Heart left ventricle (tissue), 16 donors: ENCODE measurements around the gene PAQR5. TPM values are rescaled to one million over a fixed set of nuclear protein-coding genes. Genes with fewer than 3 reads are reported as not detected.

Source experiments
- ATAC-seq, 4 donors: fragments of 200-7000 bp; cut with Tn5 transposase; one replicate each; pipeline ENCODE4 v1.9.1; 2020 to 2022; ENCODE audit warnings: moderate library complexity in 4 of 4, mild to moderate bottlenecking in 3 of 4, moderate number of reproducible peaks in 1 of 4
- DNase-seq, 5 donors: peaks; one replicate each; pipeline ENCODE4 v3.0.0-alpha.2; 2020
- H3K27ac ChIP-seq, 12 donors: fragments of 200-600 bp; sonication (generic) in 4 of 12; one replicate each; pipeline versions ENCODE4 v1.5.0 to v1.8.0; 2016 to 2022; ENCODE audit warnings: mild to moderate bottlenecking in 2 of 12
- H3K27me3 ChIP-seq, 9 donors: fragments of 200-600 bp; sonication (generic) in 2 of 9; one replicate each; pipeline versions ENCODE4 v1.5.1 to v1.8.0; 2016 to 2022; ENCODE audit warnings: mild to moderate bottlenecking in 3 of 9
- H3K36me3 ChIP-seq, 9 donors: fragments of 200-600 bp; sonication (generic) in 2 of 9; one replicate each; pipeline versions ENCODE4 v1.5.0 to v1.8.0; 2018 to 2022; ENCODE audit warnings: mild to moderate bottlenecking in 2 of 9
- H3K4me1 ChIP-seq, 12 donors: fragments of 200-600 bp; sonication (generic) in 4 of 12; one replicate each; pipeline versions ENCODE4 v1.5.0 to v1.8.0; 2016 to 2022; ENCODE audit warnings: mild to moderate bottlenecking in 3 of 12
- H3K4me3 ChIP-seq, 12 donors: fragments of 200-600 bp; sonication (generic) in 4 of 12; one replicate each; pipeline versions ENCODE4 v1.5.0 to v1.8.0; 2017 to 2022; ENCODE audit warnings: mild to moderate bottlenecking in 9 of 12, moderate library complexity in 4 of 12
- H3K9me3 ChIP-seq, 12 donors: fragments of 200-600 bp; sonication (generic) in 4 of 12; one replicate each; pipeline versions ENCODE4 v1.5.0 to v1.8.0; 2016 to 2022; ENCODE audit warnings: mild to moderate bottlenecking in 1 of 12
- POLR2A ChIP-seq, 2 donors: fragments of 450-650 bp; IDR thresholded peaks; one replicate each; pipeline ENCODE4 v1.6.1; 2017; ENCODE audit warnings: antibody characterized with exemption in 2 of 2, mild to moderate bottlenecking in 2 of 2, moderate library complexity in 2 of 2
- WGBS, 4 donors: extraction: QIAGEN DNeasy Blood & Tissue Kit in 2 of 4; methylation state at CpG; one replicate each; pipeline versions ENCODE4 v1.1.5 to v1.1.7; 2013 to 2018; 5-methylcytosine and 5-hydroxymethylcytosine counted together
- intact Hi-C, 10 donors: fragments of 100-400 bp; cut with DNase I; formaldehyde crosslinking; loops; one replicate each; pipeline versions ENCODE4 v1.11.1 to v1.14.2; 2022
- polyA plus RNA-seq, 2 donors: library from polyadenylated mRNA; stranded (reverse); fragments of 200-250 nt; gene quantifications; one replicate each; pipeline ENCODE4 v1.2.3, GENCODE V29; 2013
- total RNA-seq, 9 donors: library from RNA; depleted of rRNA in 2 of 9; stranded (reverse); fragments of >200 nt in 2 of 9; fragmentation: NEBNext Ultra II Directional in 3 of 9; extraction: Animal tissue kit (Norgen Biotek cat#: 25700) in 3 of 9; gene quantifications; one replicate each; pipeline versions ENCODE4 v1.1.0 to v1.2.4, GENCODE V29; 2016 to 2023
- TF ChIP-seq, protein P1 (sequence below), 12 donors: fragments of 200-600 bp; sonication (generic) in 4 of 12; IDR thresholded peaks; one replicate each; pipeline versions ENCODE4 v1.5.0 to v1.8.0; 2018 to 2022; ENCODE audit warnings: antibody characterized with exemption in 12 of 12, mild to moderate bottlenecking in 5 of 12
- donor health status: ischemic (EF 13 %, LVEDD 7.1; RV severe dilation, severe dysfunction).
- donor health status: healthy with polysubstance abuse.
- donor health status: DM: no; HTN: yes; CAD: no.
- donor health status: DM: no; HTN: no; CAD: no.
- donor health status: ischemic (EF 25% LVEDD 6.9; RV normal size, moderate dysfunction).
- donor health status: ischemic (EF 25% LVEDD 5.7; RV mildly dilated, moderate dysfunction).
- donor health status: healthy.
- donor health status: DM: yes; HTN: yes; CAD: no.
- donor health status: ischemic (EF 35%, LVEDD 5.7; RV mildly dilated, moderate dysfunction).
- donor health status: nonischemic (EF 11% LVEDD 7.7; RV severe dilation, severe dysfunction).
- donor health status: DM: yes; HTN: yes; CAD: no.
- donor health status: PGD.
- donor health status: ischemic (EF 29% LVEDD 5.4; RV normal size, mild dysfunction).
- donor health status: nonischemic (EF 23%, LVEDD 6.1; RV moderate dilation, normal function).

PAQR5 gene
- total and polyA plus RNA-seq, 11 donors, result 0.27 to 1.6 (median 1.1) TPM

DNA sequence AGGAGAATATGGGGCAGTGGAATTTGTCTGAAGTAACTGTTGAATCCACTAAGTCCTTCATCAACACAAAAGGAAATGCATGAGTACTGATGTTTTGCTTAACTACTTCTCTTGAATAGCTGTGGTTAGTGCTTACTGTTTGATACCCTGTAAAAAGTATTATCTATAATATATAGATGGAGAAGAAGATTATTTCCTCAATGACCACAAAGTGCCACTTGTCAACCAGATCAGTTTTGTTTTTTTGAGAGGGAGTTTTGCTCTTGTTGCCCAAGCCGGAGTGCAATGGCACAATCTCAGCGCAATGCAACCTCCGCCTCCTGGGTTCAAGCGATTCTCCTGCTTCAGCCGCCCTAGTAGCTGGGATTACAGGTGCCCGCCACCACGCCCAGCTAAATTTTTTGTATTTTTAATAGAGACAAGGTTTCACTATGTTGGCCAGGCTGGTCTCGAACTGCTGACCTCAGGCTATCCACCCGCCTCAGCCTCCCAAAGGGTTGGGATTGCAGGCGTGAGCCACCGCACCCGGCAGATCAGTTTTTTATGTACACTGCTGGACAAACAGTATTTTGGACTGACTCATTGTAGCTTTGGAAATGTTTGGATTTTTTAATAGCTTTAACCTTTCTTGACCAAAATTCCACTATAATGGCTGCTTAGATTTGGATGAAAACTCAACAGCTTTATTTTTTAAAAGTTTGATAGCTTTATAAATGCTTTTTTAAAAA is 152.4 kb downstream of the PAQR5 start:
- intact Hi-C loops, result loop anchor here in 2 of 10 donors (5.0 kb wide), 1 partner anchor 39 kb away; the partner anchor contains the start of gene KIF23 (in 2 of the 2)
- H3K4me3 ChIP-seq, result no peak overlapping the region
- H3K36me3 ChIP-seq, result peaks cover 0 to 29% (median 19%) of the 10 kb centered on the region in 9 donors
- no peaks in the 10 kb centered on the region for H3K27me3 ChIP-seq
- no peak for TF ChIP-seq POLR2A (IDR thresholded peaks at IDR 0.05)
- TF ChIP-seq, protein P1, sequence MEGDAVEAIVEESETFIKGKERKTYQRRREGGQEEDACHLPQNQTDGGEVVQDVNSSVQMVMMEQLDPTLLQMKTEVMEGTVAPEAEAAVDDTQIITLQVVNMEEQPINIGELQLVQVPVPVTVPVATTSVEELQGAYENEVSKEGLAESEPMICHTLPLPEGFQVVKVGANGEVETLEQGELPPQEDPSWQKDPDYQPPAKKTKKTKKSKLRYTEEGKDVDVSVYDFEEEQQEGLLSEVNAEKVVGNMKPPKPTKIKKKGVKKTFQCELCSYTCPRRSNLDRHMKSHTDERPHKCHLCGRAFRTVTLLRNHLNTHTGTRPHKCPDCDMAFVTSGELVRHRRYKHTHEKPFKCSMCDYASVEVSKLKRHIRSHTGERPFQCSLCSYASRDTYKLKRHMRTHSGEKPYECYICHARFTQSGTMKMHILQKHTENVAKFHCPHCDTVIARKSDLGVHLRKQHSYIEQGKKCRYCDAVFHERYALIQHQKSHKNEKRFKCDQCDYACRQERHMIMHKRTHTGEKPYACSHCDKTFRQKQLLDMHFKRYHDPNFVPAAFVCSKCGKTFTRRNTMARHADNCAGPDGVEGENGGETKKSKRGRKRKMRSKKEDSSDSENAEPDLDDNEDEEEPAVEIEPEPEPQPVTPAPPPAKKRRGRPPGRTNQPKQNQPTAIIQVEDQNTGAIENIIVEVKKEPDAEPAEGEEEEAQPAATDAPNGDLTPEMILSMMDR (IDR thresholded peaks at IDR 0.05), result no peak
- H3K4me1 ChIP-seq, result peaks cover 5 to 40% (median 27%) of the 10 kb centered on the region in 12 donors
- no peak for ATAC-seq
- H3K27ac ChIP-seq, result peak overlapping the region in 2 of 12 donors; percentile 95 to 96
- no peak for DNase-seq
- no peaks in the 10 kb centered on the region for H3K9me3 ChIP-seq
- 96 to 98% (median 97%) methylated on average over 12 of the region's 12 CpGs for WGBS, 4 donors

DNA sequence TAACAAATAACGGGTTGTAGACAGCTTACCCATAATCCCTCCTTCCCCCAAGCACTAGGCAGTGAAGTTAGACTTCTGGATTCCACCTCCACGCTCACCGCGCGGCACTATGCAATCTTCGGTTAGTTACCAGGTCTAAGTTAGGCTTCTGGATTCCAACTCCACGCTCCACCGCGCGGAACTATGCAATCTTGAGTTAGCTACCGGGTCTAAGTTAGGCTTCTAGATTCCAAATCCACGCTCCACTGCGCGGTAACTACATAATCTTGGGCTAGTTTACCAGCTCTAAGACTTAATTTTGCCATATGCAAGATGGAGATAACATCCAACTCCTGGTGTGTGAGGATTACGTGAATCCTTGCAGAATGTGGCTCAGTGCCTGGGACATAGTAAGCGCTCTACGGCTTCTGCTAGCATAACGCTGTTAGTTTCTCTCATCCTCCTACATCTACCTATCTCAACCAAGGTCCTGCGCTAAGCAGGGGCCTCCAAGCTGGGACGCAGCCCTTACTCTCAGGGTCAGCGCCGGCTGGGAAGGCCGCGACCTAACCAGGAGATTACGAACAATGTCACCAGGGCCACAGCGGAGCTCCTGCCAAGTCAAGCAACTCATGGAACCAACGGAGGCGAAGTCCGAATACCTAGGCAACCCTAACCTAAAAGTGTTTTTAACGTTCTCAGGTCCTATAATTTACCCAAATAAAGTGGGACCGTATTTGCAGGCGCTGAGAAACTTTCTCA is 153.4 kb downstream of the PAQR5 start:
- WGBS, 4 donors, result 12 to 27% (median 22%) methylated on average over 32 of the region's 32 CpGs
- intact Hi-C loops, result loop anchor here in 2 of 10 donors (5.0 kb wide), 1 partner anchor 40 kb away; the partner anchor contains the start of gene KIF23 (in 2 of the 2)
- DNase-seq, result peak in 2 of 5 donors; percentile 25 to 43

DNA sequence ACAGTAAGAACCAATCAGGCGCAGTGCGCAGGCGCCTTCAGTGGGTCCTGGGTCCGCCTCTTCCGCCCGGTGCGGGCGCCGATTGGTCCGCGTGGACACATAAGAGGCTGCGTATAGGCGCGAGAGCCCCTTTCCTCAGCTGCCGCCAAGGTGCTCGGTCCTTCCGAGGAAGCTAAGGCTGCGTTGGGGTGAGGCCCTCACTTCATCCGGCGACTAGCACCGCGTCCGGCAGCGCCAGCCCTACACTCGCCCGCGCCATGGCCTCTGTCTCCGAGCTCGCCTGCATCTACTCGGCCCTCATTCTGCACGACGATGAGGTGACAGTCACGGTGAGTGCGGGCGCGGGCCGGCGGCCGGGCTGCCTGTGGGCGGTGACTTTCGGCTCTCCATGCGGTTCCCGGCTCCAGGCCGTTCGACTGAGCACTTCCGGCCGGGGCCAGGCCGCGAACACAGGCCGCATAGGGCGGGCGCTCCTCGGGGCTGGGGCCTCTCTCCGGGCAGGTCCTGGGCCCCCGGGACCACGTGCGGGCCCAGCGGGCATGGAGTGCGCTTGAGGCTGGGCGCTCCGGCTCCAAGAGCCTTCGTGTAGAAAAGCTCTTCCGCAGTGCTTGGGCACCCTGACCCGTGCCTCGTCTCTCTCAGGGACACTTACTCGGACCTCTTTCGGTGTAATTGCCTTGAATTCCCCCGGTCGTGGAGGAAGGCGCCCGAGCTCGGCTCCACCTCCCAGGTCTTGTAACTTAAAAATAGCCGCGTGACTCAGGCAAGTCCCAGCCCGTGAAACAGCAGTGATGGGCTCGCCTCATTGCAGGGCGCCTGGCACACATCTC is 154.2 kb downstream of the PAQR5 start, which contains the start of gene RPLP1:
Gene RPLP1, plus strand, starts transcription at position 127 of the 830 bp plus-strand sequence. Its CDS starts 131 bp downstream, at position 258.
- H3K9me3 ChIP-seq, result no peaks in the 10 kb centered on the region
- peak within 1 kb of the TSS; percentile 75 to 97 (median 95) for H3K27ac ChIP-seq
- ATAC-seq (peak; percentile 95 to 98 (median 96)), DNase-seq (peak; percentile 96 to 98 (median 97))
- intact Hi-C loops, result loop anchor here in 2 of 10 donors (5.0 kb wide), 1 partner anchor 41 kb away; the partner anchor contains the start of gene KIF23 (in 2 of the 2)
- H3K27me3 ChIP-seq, result no peaks in the 10 kb centered on the region
- TF ChIP-seq, protein P1 (IDR thresholded peaks at IDR 0.05), result no peak
- peak in 1 of 2 donors; percentile 97 for TF ChIP-seq POLR2A (IDR thresholded peaks at IDR 0.05)
- WGBS, 4 donors, result 0% methylated on average over 57 to 77 of the region's 77 CpGs
- H3K4me1 ChIP-seq, result peaks cover 5 to 40% (median 27%) of the 10 kb centered on the region in 12 donors
- peaks cover 0 to 38% (median 33%) of the 10 kb centered on the region in 9 donors for H3K36me3 ChIP-seq
- peak within 1 kb of the TSS; percentile 55 to 99 (median 87) for H3K4me3 ChIP-seq

More for the DNA sequence above, 153.4 kb downstream of the PAQR5 start:
- Histone ChIP-seq H3K27me3 (no peaks in the 10 kb centered on the region), H3K4me3 (peak overlapping the region; percentile 55 to 99 (median 87)), H3K36me3 (peaks cover 0 to 31% (median 29%) of the 10 kb centered on the region in 9 donors), H3K27ac (peak overlapping the region; percentile 75 to 97 (median 95)), H3K9me3 (no peaks in the 10 kb centered on the region), H3K4me1 (peaks cover 5 to 36% (median 27%) of the 10 kb centered on the region in 12 donors)
- TF ChIP-seq POLR2A (IDR thresholded peaks at IDR 0.05), result no peak
- TF ChIP-seq, protein P1 (IDR thresholded peaks at IDR 0.05), result no peak
- ATAC-seq, result peak; percentile 33 to 55 (median 48)
